Measurements from ENCODE around the gene RHBDL1. TPM values are rescaled to one million over a fixed set of nuclear protein-coding genes. Genes with fewer than 3 reads are reported as not detected.

RHBDL1 gene
- polyA plus RNA-seq, 3 donors, result 0.58 to 1.5 (median 1.1) TPM

DNA sequence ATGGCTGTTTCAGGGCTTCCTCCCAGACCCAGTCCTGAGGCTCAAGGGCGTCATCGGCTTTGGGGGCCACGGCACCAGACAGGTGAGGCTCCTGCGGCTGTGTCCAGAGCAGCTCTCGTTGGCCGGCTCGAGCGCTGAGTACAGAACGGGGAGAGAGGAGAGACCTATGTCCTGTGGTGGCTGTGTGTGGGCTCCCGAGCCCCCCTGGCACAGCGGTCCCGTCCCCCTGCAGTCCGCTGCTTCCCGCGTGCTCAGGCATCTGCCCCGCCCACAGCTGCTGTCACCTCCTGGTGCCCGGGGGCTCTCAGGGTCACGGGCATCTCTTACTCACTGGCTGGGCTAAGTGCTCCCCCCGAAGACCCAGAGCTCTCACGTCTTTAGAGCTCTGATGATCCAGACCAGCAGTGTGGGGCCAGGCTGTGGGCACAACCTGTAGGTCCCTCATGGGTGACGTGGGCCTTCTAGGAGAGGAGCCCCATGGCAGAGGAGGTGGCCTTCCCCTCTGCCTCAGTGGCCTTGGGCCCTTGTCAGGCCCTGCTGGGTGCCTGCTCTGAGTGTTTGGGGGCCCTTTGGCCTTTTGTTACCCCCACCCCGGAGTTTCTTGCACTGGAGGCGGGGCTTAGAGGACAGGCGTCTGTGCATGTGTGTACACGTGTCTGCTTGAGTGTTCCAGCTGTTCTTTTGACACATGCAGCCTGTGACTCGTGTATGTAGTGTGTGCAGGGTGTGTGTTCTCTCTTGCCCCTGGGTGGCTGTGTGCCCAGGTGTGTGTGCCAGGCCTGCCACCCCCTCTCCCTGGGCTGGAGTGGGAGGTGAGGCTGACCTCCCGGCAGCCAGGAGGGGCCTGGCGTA, 22.8 kb upstream of the RHBDL1 start:
- no peak for DNase-seq (ENCODE audit: low read depth in 3 of 3, low spot score in 2 of 3)

GRCh38 chr16:654034-654433, 21.4 kb upstream of the RHBDL1 start:
- DNase-seq (ENCODE audit: low read depth in 3 of 3, low spot score in 2 of 3), result no peak

DNA sequence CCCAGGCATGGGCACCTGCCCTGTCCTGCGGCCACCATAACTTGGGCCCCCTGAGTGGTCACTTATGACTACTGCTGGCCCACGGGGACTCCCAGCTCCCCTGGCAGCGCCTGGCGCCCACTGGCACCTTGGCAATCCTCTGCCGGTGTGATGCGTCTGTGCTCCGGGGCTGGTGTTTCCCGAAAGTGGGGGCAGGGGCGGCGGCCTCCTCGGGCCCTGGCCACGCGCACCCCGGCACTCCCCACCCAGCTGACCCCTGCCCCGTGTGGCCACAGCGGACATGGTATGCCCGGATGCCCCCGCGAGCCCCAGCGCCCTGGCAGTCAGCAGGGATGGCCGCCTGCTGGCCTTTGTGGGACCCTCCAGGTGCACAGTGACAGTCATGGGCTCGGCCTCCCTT, 18.0 kb upstream of the RHBDL1 start:
- DNase-seq (ENCODE audit: low read depth in 3 of 3, low spot score in 2 of 3), result no peak

DNA sequence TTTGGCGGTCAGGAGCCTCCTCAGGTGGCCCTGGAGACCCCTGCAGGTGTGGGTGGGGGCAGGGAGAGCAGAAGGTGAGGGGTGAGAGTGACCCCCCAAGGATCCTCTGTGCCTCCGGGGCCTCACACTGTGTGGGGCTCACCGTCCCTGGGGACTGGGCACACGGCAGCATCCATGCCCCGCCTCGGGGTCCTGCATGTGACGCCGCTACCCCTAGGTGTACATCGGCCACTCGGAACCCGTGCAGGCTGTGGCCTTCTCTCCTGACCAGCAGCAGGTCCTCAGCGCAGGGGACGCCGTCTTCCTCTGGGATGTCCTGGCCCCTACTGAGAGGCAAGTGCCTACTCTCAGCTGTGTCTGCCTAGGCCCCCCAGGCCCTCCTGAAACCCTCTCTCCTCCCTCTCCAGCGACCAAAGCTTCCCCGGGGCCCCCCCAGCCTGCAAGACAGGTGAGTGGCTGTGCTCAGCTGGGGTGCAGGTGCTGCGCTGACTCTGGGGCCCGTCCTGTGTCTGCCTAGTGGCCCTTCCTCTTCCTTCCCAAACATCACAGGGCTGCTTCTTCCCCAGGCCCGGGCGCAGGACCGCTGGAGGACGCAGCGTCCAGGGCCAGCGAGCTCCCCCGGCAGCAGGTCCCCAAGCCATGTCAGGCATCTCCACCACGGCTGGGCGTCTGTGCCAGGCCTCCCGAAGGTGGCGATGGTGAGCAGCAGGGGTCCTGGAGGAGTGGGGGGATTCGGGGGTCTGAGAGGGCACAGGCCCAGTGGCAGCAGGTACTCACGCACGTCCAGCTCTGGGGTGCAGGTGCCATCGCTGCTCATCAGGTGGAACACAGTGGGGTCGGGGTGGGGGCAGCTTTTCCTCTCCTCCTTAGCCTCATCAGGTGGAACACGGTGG, 16.5 kb upstream of the RHBDL1 start:
- no peak for DNase-seq (ENCODE audit: low read depth in 3 of 3, low spot score in 2 of 3)

GRCh38 chr16:659618-660017, 15.9 kb upstream of the RHBDL1 start:
- DNase-seq (ENCODE audit: low read depth in 3 of 3, low spot score in 2 of 3), result no peak

DNA sequence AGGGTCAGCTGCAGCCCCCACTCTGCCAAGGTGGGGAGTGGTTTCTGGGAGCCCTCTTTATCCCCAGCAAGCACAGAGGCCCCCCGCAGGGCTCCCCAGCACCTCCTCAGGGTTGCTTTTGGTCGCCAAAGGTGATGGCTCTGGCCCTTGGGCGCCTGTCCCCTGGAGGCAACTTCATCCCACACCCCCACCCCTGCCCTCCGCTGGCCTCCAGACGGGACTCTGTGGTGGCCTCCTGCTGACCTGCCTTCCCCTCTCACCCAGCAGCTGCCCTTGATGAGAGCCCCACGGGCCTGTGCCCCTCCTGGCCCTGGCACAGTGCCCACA, 15.4 kb upstream of the RHBDL1 start:
- no peak for DNase-seq (ENCODE audit: low read depth in 3 of 3, low spot score in 2 of 3)

- DNase-seq (ENCODE audit: low read depth in 3 of 3, low spot score in 2 of 3), result no peak
Measured at GRCh38 chr16:660459-661183, 14.8 kb upstream of the RHBDL1 start.

GRCh38 chr16:661184-661821, 14.2 kb upstream of the RHBDL1 start:
- DNase-seq (ENCODE audit: low read depth in 3 of 3, low spot score in 2 of 3), result no peak

- no peak for DNase-seq (ENCODE audit: low read depth in 3 of 3, low spot score in 2 of 3)
Measured at GRCh38 chr16:662095-662494, 13.4 kb upstream of the RHBDL1 start.

- no peak for DNase-seq (ENCODE audit: low read depth in 3 of 3, low spot score in 2 of 3)
Measured at GRCh38 chr16:662597-662996, 12.9 kb upstream of the RHBDL1 start.

DNA sequence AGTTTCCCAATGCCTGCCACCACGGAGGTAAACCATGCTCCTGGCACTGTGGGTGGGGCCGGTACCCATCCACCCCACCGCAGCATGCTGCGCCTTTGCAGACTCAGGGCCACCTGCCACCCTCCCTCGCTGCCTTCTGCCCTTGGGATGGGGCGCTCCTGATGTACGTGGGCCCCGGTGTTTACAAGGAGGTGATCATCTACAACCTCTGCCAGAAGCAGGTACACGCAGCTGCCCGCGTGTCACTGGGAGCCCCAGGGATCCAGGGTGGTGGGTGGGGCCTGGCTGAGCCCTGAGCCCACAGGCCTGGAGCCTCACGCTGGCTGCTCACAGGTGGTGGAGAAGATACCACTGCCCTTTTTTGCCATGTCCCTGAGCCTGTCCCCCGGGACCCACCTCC, 8.9 kb upstream of the RHBDL1 start:
- no peak for DNase-seq (ENCODE audit: low read depth in 3 of 3, low spot score in 2 of 3)

DNA sequence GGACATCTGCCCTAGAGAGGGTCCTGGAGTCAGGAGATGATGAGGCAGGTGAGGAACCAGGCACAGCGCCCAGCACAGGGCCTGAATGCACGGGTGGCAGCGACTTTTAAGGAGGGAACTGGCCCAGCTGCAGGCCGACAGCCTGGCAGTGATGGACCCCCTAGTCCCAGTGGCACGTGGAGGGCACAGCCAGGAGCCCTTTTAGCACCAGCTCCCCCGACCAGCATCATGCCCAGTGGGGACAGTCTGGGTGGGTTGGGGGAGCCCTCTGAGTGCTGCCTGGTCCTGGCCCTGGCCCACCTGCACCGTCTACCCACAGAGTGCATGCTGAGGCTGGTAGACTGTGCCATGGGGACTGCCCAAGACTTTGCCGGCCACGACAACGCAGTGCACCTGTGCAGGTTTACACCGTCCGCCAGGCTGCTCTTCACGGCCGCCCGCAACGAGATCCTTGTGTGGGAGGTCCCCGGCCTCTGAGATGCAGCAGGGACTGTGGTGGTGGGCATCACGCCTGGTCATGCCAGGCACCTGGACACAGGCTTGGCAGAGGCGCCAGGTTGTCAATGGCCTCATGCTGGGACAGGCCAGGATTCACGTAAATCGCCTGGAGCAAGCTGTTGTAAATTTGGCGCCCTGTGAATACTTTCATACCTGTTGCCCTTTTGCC, 8.2 kb upstream of the RHBDL1 start:
- DNase-seq (ENCODE audit: low read depth in 3 of 3, low spot score in 2 of 3), result no peak

GRCh38 chr16:667780-668518, 7.5 kb upstream of the RHBDL1 start, which contains the start of gene RHOT2:
RHOT2 (plus strand) TSS chr16:668132; CDS start chr16:668200, 68 bp downstream.
- DNase-seq (ENCODE audit: low read depth in 3 of 3, low spot score in 2 of 3), result peak in 2 of 3 donors; percentile 78 to 84

GRCh38 chr16:668519-669171, 6.8 kb upstream of the RHBDL1 start:
- DNase-seq (ENCODE audit: low read depth in 3 of 3, low spot score in 2 of 3), result no peak

DNA sequence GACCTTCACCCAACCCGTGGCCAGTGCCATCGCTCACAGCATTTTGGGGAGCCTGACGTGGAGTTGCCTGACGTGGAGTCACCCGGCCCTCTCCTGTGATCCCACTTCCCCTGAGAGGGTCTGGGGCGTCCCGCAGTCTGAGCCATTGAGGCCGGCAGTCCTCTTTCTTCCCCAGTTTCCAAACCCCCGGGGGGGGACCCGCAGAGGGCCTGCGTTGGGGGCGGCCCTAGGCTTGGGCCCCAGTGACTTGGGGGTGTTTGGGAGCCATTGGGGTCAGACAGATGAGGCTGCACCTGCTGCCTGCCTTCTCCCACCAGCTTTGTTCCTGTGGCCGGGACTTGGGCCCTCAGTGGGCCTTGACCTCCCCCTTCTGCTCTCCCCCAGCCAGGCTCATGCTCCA, 5.8 kb upstream of the RHBDL1 start:
- DNase-seq (ENCODE audit: low read depth in 3 of 3, low spot score in 2 of 3), result no peak

DNA sequence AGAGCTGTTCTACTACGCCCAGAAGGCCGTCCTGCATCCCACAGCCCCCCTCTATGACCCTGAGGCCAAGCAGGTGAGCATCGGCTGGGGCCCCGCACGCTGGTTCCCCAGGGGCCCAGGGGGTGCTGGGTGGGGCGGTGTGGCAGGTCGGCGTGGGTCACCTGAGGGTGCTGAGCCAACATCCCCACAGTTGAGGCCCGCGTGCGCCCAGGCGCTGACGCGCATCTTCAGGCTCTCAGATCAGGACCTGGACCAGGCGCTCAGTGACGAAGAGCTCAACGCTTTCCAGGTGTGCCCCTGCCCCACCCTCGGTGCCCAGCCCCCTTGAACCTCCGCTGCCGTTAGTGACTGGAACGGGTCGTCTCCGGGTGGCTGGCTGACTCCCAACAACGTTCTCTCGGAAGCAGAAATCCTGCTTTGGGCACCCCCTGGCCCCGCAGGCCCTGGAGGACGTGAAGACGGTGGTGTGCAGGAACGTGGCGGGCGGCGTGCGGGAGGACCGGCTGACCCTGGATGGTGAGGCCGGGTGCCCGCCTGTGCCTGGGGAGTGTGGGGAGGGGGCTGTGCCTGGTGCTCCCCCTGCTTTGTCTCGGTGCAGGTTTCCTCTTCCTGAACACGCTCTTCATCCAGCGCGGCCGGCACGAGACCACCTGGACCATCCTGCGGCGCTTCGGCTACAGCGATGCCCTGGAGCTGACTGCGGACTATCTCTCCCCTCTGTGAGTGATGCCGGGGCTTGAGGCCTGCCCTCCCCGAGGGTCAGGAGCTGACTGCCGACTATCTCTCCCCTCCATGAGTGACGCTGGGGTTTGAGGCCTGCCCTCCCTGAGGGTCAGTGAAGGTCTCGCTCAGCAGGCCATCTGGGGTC, 4.8 kb upstream of the RHBDL1 start:
- DNase-seq (ENCODE audit: low read depth in 3 of 3, low spot score in 2 of 3), result no peak

DNA sequence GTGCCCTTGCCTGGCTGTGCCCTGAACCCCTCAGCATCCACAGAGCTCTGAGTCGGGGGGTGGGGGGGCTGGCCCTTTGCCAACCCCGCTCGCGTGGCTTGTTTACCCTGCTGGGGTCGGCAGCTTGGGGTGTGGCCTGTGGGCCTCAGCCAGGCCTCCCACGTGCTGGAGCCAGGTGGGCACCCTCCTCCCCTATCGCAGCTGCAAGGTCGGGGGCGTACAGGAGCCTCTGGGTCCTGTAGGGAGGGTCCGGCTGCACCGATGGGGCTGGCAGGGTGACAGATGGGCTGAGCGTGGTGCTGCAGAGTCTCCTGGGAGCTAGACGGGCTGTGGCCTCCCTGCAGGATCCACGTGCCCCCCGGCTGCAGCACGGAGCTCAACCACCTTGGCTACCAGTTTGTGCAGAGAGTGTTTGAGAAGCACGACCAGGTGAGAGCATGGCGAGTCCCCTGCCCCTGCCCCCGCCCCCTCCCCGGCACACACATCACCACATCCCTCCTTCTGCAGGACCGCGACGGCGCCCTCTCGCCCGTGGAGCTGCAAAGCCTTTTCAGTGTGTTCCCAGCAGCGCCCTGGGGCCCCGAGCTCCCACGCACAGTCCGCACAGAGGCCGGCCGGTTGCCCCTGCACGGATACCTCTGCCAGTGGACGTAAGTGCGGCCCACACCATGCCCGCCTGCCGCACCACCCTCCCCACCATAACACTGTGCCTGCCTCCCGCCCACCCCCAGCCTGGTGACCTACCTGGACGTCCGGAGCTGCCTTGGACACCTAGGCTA, 3.9 kb upstream of the RHBDL1 start:
- DNase-seq (ENCODE audit: low read depth in 3 of 3, low spot score in 2 of 3), result no peak
